ENCODE measurements around the gene PEX6. TPM values are rescaled to one million over a fixed set of nuclear protein-coding genes. Genes with fewer than 3 reads are reported as not detected.

PEX6 gene
- total RNA-seq (100 to 1,000 TPM in 1 of 5 donors, 10 to 100 TPM in 2, 1 to 10 TPM in 2; 5.5 to 118 (median 23.9) TPM), polyA plus RNA-seq (10 to 100 TPM; 13.0 to 16.4 (median 15.1) TPM)
- long read RNA-seq, donor 1, partial matches to known transcripts: 0 of 2 reads
- long read RNA-seq, donor 1, other reads (novel, unspliced or antisense): 0 of 2 reads
- long read RNA-seq, donor 2, partial matches to known transcripts: 0 of 1 reads
- long read RNA-seq, donor 2, other reads (novel, unspliced or antisense): 0 of 1 reads
- long read RNA-seq, donor 3, partial matches to known transcripts: 0 of 4 reads
- long read RNA-seq, donor 3, other reads (novel, unspliced or antisense): 0 of 4 reads
- long read RNA-seq, donor 4: 0 reads
- long read RNA-seq, donor 5, partial matches to known transcripts: 0 of 2 reads
- long read RNA-seq, donor 5, other reads (novel, unspliced or antisense): 0 of 2 reads
- long read RNA-seq, donor 6, partial matches to known transcripts: 0 of 2 reads
- long read RNA-seq, donor 6, other reads (novel, unspliced or antisense): 0 of 2 reads
- long read RNA-seq, donor 7, partial matches to known transcripts: 0 of 3 reads
- long read RNA-seq, donor 7, other reads (novel, unspliced or antisense): 0 of 3 reads
- long read RNA-seq, donor 8, partial matches to known transcripts: 0 of 1 reads
- long read RNA-seq, donor 8, other reads (novel, unspliced or antisense): 0 of 1 reads
- long read RNA-seq, donor 9: 0 reads
- long read RNA-seq, donor 10, partial matches to known transcripts: 0 of 2 reads
- long read RNA-seq, donor 10, other reads (novel, unspliced or antisense): 0 of 2 reads

GRCh38 chr6:42978839-42979522 lies at the start of gene PEX6:
Gene PEX6, minus strand, starts transcription at chr6:42979181. Its CDS starts 31 bp downstream, at chr6:42979150.
- peak; percentile 89 to 95 for DNase-seq
- Histone ChIP-seq H3K27me3 (no peaks in the 10 kb centered on the region), H3K4me3 (peak within 1 kb of the TSS; percentile 80 to 97 (median 89)), H3K27ac (peak within 1 kb of the TSS; percentile 86 to 94 (median 92)), H3K9me3 (no peaks in the 10 kb centered on the region), H3K4me1 (peaks cover 22 to 56% (median 45%) of the 10 kb centered on the region in 4 donors), H3K36me3 (peaks cover 0 to 8% (median 2%) of the 10 kb centered on the region in 4 donors)
- 0 to 1% (median 0%) methylated on average over 22 to 59 of the region's 59 CpGs for WGBS, 5 donors
- intact Hi-C loops (cut with DNase I; ENCODE audit: low total_unique reads): no loop called here
- TF ChIP-seq POLR2A (IDR thresholded peaks at IDR 0.05) (peak in 1 of 4 donors; percentile 61), POLR2AphosphoS5 (IDR thresholded peaks at IDR 0.05) (peak; percentile 14 to 86 (median 80)), CTCF (IDR thresholded peaks at IDR 0.05) (no peak), EP300 (IDR thresholded peaks at IDR 0.05) (no peak)

GRCh38 chr6:43026365-43026764 lies 47.4 kb upstream of the PEX6 start:
- TF ChIP-seq POLR2A (IDR thresholded peaks at IDR 0.05): no peak
- no peak for TF ChIP-seq CTCF (IDR thresholded peaks at IDR 0.05)
- no peak for TF ChIP-seq EP300 (IDR thresholded peaks at IDR 0.05)
- no peak for TF ChIP-seq POLR2AphosphoS5 (IDR thresholded peaks at IDR 0.05)
- no peak for DNase-seq
- H3K4me1 ChIP-seq: peaks cover 15 to 29% (median 21%) of the 10 kb centered on the region in 4 donors
- intact Hi-C loops (cut with DNase I; ENCODE audit: low total_unique reads): no loop called here
- no peaks in the 10 kb centered on the region for H3K27me3 ChIP-seq
- no peaks in the 10 kb centered on the region for H3K9me3 ChIP-seq
- H3K4me3 ChIP-seq: no peak overlapping the region
- H3K36me3 ChIP-seq: peaks cover 70 to 86% (median 72%) of the 10 kb centered on the region in 4 donors
- 84 to 96% (median 89%) methylated on average over 5 of the region's 5 CpGs for WGBS, 5 donors
- H3K27ac ChIP-seq: no peak overlapping the region

- intact Hi-C loops (cut with DNase I; ENCODE audit: low total_unique reads): no loop called here
- DNase-seq: no peak
- Histone ChIP-seq H3K27ac (no peak overlapping the region), H3K27me3 (no peaks in the 10 kb centered on the region), H3K9me3 (no peaks in the 10 kb centered on the region), H3K4me1 (peaks cover 22 to 41% (median 31%) of the 10 kb centered on the region in 4 donors), H3K36me3 (peaks cover 52 to 80% (median 64%) of the 10 kb centered on the region in 4 donors), H3K4me3 (no peak overlapping the region)
- no peak for TF ChIP-seq EP300 (IDR thresholded peaks at IDR 0.05)
- no peak for TF ChIP-seq POLR2AphosphoS5 (IDR thresholded peaks at IDR 0.05)
- TF ChIP-seq CTCF (IDR thresholded peaks at IDR 0.05): no peak
- no peak for TF ChIP-seq POLR2A (IDR thresholded peaks at IDR 0.05)
- WGBS, 5 donors: 80 to 91% (median 85%) methylated on average over 2 of the region's 2 CpGs
Measured at GRCh38 chr6:43024436-43024835, 45.5 kb upstream of the PEX6 start.
